WTC11 (cell line): ENCODE data around the gene MARF1. TPM values are rescaled to one million over a fixed set of nuclear protein-coding genes. Genes with fewer than 3 reads are reported as not detected.

Source experiments
- ATAC-seq: fragments of 200-7000 bp; cut with Tn5 transposase; 2 replicates; pipeline ENCODE4 v1.10.0; 2021; ENCODE audit warnings: mild to moderate bottlenecking, moderate library complexity
- CTCF ChIA-PET: fragments of 300-600 bp; sonication (Branson Sonifier 250); formaldehyde crosslinking; loops from one replicate; lab custom pipeline; 2021; ENCODE audit warnings: antibody characterized with exemption; lab: Charles Lee
- POLR2A ChIA-PET: fragments of 350-600 bp; sonication (Branson Sonifier 250); formaldehyde crosslinking; loops from one replicate; lab custom pipeline; 2021; ENCODE audit warnings: antibody characterized with exemption; lab: Charles Lee
- DNase-seq: peaks from one replicate; pipeline ENCODE4 v3.0.0; 2021; ENCODE audit warnings: low spot score
- H3K27ac Mint-ChIP-seq: 2 replicates; pipeline ENCODE4 v1.8.0; 2021; ENCODE audit warnings: mixed read lengths
- H3K27me3 Mint-ChIP-seq: 2 replicates; pipeline ENCODE4 v1.8.0; 2021; ENCODE audit warnings: low read depth, mild to moderate bottlenecking, moderate library complexity, mixed read lengths
- H3K36me3 Mint-ChIP-seq: 2 replicates; pipeline ENCODE4 v1.8.0; 2021; ENCODE audit warnings: mixed read lengths
- H3K4me1 Mint-ChIP-seq: 2 replicates; pipeline ENCODE4 v1.8.0; 2022; ENCODE audit warnings: mixed read lengths
- H3K4me3 Mint-ChIP-seq: 2 replicates; pipeline ENCODE4 v1.8.0; 2021; ENCODE audit warnings: mild to moderate bottlenecking, moderate library complexity, mixed read lengths
- H3K9me3 Mint-ChIP-seq: 2 replicates; pipeline ENCODE4 v1.8.0; 2021; ENCODE audit warnings: mixed read lengths
- ATF2 ChIP-seq: sonication (generic); formaldehyde crosslinking; IDR thresholded peaks from 2 replicates; pipeline ENCODE4 v1.8.1; 2022; ENCODE audit warnings: low read depth, missing genetic modification reagents, borderline replicate concordance
- CDX4 ChIP-seq: fragments of 250-450 bp; sonication (Bioruptor Pico); IDR thresholded peaks from 2 replicates; pipeline ENCODE4 v1.9.0; 2021; ENCODE audit warnings: moderate library complexity, mild to moderate bottlenecking, inconsistent platforms, borderline replicate concordance
- CREB1 ChIP-seq: sonication (generic); formaldehyde crosslinking; IDR thresholded peaks from 2 replicates; pipeline ENCODE4 v1.8.0; 2023; ENCODE audit warnings: mild to moderate bottlenecking, missing genetic modification reagents
- ESRRA ChIP-seq: sonication (generic); formaldehyde crosslinking; IDR thresholded peaks from 2 replicates; pipeline ENCODE4 v1.8.1; 2022; ENCODE audit warnings: mild to moderate bottlenecking, missing genetic modification reagents, borderline replicate concordance
- GABPB1 ChIP-seq: sonication (generic); formaldehyde crosslinking; IDR thresholded peaks from 2 replicates; pipeline ENCODE4 v1.8.1; 2023; ENCODE audit warnings: mild to moderate bottlenecking, missing genetic modification reagents
- HMGA2 ChIP-seq: fragments of 250-450 bp; sonication (Bioruptor Pico); IDR thresholded peaks from 2 replicates; pipeline ENCODE4 v1.4.0; 2021; ENCODE audit warnings: mild to moderate bottlenecking, moderate library complexity
- MYBL2 ChIP-seq: sonication (generic); formaldehyde crosslinking; IDR thresholded peaks from 2 replicates; pipeline ENCODE4 v1.8.1; 2023; ENCODE audit warnings: mild to moderate bottlenecking, moderate library complexity, missing genetic modification reagents
- NFYB ChIP-seq: sonication (generic); formaldehyde crosslinking; conservative IDR thresholded peaks from 2 replicates; pipeline ENCODE4 v1.8.0; 2022; ENCODE audit warnings: low read depth, missing genetic modification reagents
- OVOL2 ChIP-seq: fragments of 250-450 bp; sonication (Bioruptor Pico); IDR thresholded peaks from 2 replicates; pipeline ENCODE4 v1.9.0; 2021; ENCODE audit warnings: mild to moderate bottlenecking, borderline replicate concordance
- SMAD4 ChIP-seq: sonication (generic); formaldehyde crosslinking; IDR thresholded peaks from 2 replicates; pipeline ENCODE4 v1.8.0; 2022; ENCODE audit warnings: mild to moderate bottlenecking, missing genetic modification reagents
- STAT6 ChIP-seq: sonication (generic); formaldehyde crosslinking; conservative IDR thresholded peaks from 2 replicates; pipeline ENCODE4 v1.8.1; 2023; ENCODE audit warnings: mild to moderate bottlenecking, low read depth, missing genetic modification reagents, moderate library complexity
- TEAD1 ChIP-seq: sonication (generic); formaldehyde crosslinking; IDR thresholded peaks from 2 replicates; pipeline ENCODE4 v1.8.0; 2022; ENCODE audit warnings: mild to moderate bottlenecking, missing genetic modification reagents
- ZNF121 ChIP-seq: sonication (generic); formaldehyde crosslinking; IDR thresholded peaks from 2 replicates; pipeline ENCODE4 v1.8.0; 2023; ENCODE audit warnings: missing genetic modification reagents
- ZNF219 ChIP-seq: sonication (generic); formaldehyde crosslinking; IDR thresholded peaks from 2 replicates; pipeline ENCODE4 v1.8.0; 2023; ENCODE audit warnings: missing genetic modification reagents, mild to moderate bottlenecking, borderline replicate concordance
- ZNF317 ChIP-seq: sonication (generic); formaldehyde crosslinking; IDR thresholded peaks from 2 replicates; pipeline ENCODE4 v1.8.1; 2023; ENCODE audit warnings: low read depth, mild to moderate bottlenecking, moderate library complexity, missing genetic modification reagents, borderline replicate concordance
- ZNF423 ChIP-seq: fragments of 250-450 bp; sonication (Bioruptor Pico); IDR thresholded peaks from 2 replicates; pipeline ENCODE4 v2.1.2; 2022; ENCODE audit warnings: mild to moderate bottlenecking, moderate library complexity
- ZNF425 ChIP-seq: fragments of 250-450 bp; sonication (Bioruptor Pico); conservative IDR thresholded peaks from 2 replicates; pipeline ENCODE4 v1.9.0; 2021; ENCODE audit warnings: mild to moderate bottlenecking
- ZNF532 ChIP-seq: fragments of 250-450 bp; sonication (Bioruptor Pico); IDR thresholded peaks from 2 replicates; pipeline ENCODE4 v1.9.0; 2021; ENCODE audit warnings: mild to moderate bottlenecking, borderline replicate concordance
- total RNA-seq: library from RNA; stranded (reverse); gene quantifications from 3 replicates; pipeline ENCODE4 v1.2.3, GENCODE V29; 2021

MARF1 gene
- total RNA-seq, 1 experiment from 2014 or later = 31.9 TPM

- H3K4me3 Mint-ChIP-seq = no peak overlapping the region
- TF ChIP-seq ZNF219 (CRISPR knock-in tag) (no peak), SMAD4 (CRISPR knock-in tag) (no peak), ZNF121 (CRISPR knock-in tag) (no peak), CREB1 (CRISPR knock-in tag) (no peak), NFYB (CRISPR knock-in tag) (no peak), TEAD1 (CRISPR knock-in tag) (no peak), ZNF532 (CRISPR knock-in tag) (no peak), MYBL2 (CRISPR knock-in tag) (no peak), OVOL2 (CRISPR knock-in tag) (no peak), ESRRA (CRISPR knock-in tag) (no peak), CDX4 (CRISPR knock-in tag) (no peak), HMGA2 (CRISPR knock-in tag) (no peak), STAT6 (CRISPR knock-in tag) (no peak), ZNF423 (CRISPR knock-in tag) (no peak), ZNF317 (no peak), ZNF425 (no peak), ATF2 (CRISPR knock-in tag) (no peak), GABPB1 (CRISPR knock-in tag) (no peak)
- peaks cover 64% of the 10 kb centered on the region for H3K36me3 Mint-ChIP-seq
- H3K9me3 Mint-ChIP-seq = no peaks in the 10 kb centered on the region
- no peak for DNase-seq
- H3K27ac Mint-ChIP-seq = no peak overlapping the region
- no peak for ATAC-seq
- H3K4me1 Mint-ChIP-seq = no peaks in the 10 kb centered on the region
- CTCF ChIA-PET = no interaction called here
- no peaks in the 10 kb centered on the region for H3K27me3 Mint-ChIP-seq
- POLR2A ChIA-PET = no interaction called here
These were observed 31.3 kb downstream of the MARF1 start for GRCh38 chr16:15611610-15612009.
